ENCODE results near the gene LAMA2. TPM values are rescaled to one million over a fixed set of nuclear protein-coding genes. Genes with fewer than 3 reads are reported as not detected.

Gene LAMA2
- total and polyA plus RNA-seq, 2 experiments from 2014 or later, result 0.91 to 6.4 TPM

- no peak for TF ChIP-seq CTCF (conservative IDR thresholded peaks at IDR 0.05; ENCODE audit: low read depth in 2 of 2)
These were observed 669.5 kb downstream of the LAMA2 start (continued) for GRCh38 chr6:129552413-129552812.

- Mint-ChIP-seq H3K36me3 (ENCODE audit: low read depth) (no peaks in the 10 kb centered on the region), H3K4me3 (no peak overlapping the region)
These were observed 672.4 kb downstream of the LAMA2 start for GRCh38 chr6:129555206-129555832.

More at GRCh38 chr6:129555206-129555832, 672.4 kb downstream of the LAMA2 start:
- Histone ChIP-seq H3F3A (replicated peaks; ENCODE audit: low read depth) (no peaks in the 10 kb centered on the region), H3K27me3 (ENCODE audit: insufficient read depth) (no peaks in the 10 kb centered on the region), H3K4me2 (no peak overlapping the region), H3K9me2 (ENCODE audit: insufficient read depth) (no peaks in the 10 kb centered on the region), H2AFZ (no peak overlapping the region; the same call in 1 of the 2 replicates), H3K4me1 (ENCODE audit: insufficient read depth) (no peaks in the 10 kb centered on the region), H4K20me1 (replicated peaks; ENCODE audit: insufficient read depth) (no peaks in the 10 kb centered on the region), H3K36me3 (ENCODE audit: insufficient read depth) (no peaks in the 10 kb centered on the region), H3K27ac (ENCODE audit: low read depth) (no peak overlapping the region), H3K79me2 (replicated peaks; ENCODE audit: insufficient read depth) (no peaks in the 10 kb centered on the region), H3K4me3 (no peak overlapping the region)
- peak in 1 of 2 experiments; percentile 26; a peak in 2 of 4 replicates for TF ChIP-seq CTCF (conservative IDR thresholded peaks at IDR 0.05; ENCODE audit: low read depth in 2 of 2)
- no peak for TF ChIP-seq ETS1 (IDR thresholded peaks at IDR 0.05)
- Mint-ChIP-seq H3K27me3 (ENCODE audit: insufficient read depth, low read depth, poor library complexity) (no peaks in the 10 kb centered on the region), H3K27ac (no peak overlapping the region), H3K9me3 (no peaks in the 10 kb centered on the region), H3K4me1 (no peaks in the 10 kb centered on the region; the same call in 2 of the 3 replicates)
- ATAC-seq, result no peak
- DNase-seq (ENCODE audit: low spot score), result peak; percentile 5
